ENCODE results near the gene SPDYC. TPM values are rescaled to one million over a fixed set of nuclear protein-coding genes. Genes with fewer than 3 reads are reported as not detected.

Gene SPDYC
- total and polyA plus RNA-seq, 4 donors: not detected

GRCh38 chr11:65132988-65133700 is 36.9 kb upstream of the SPDYC start:
- H3K27me3 ChIP-seq (ENCODE audit: control insufficient read depth in 1 of 2, insufficient read depth in 2 of 2, low read length in 1 of 2): no peaks in the 10 kb centered on the region
- intact Hi-C loops (cut with DNase I): no loop called here
- no peaks in the 10 kb centered on the region for H3K4me1 ChIP-seq (ENCODE audit: control insufficient read depth in 1 of 2, insufficient read depth in 2 of 2, low read length in 2 of 2)
- DNase-seq (peak; percentile 56 to 61), ATAC-seq (ENCODE audit: low FRiP score) (no peak)
- H3K4me3 ChIP-seq (ENCODE audit: low read length in 2 of 2): peak overlapping the region; percentile 38 to 68
- H3K9me3 ChIP-seq (ENCODE audit: control insufficient read depth, low read length): no peaks in the 10 kb centered on the region
- peaks cover 4 to 12% of the 10 kb centered on the region in 2 donors for H3K36me3 ChIP-seq (ENCODE audit: control insufficient read depth in 1 of 2, insufficient read depth in 2 of 2, low read length in 1 of 2)
- 34 to 36% methylated on average over 18 of the region's 18 CpGs for WGBS, 2 donors
- no peak overlapping the region for H3K27ac ChIP-seq (ENCODE audit: low read depth in 1 of 2, low read length in 2 of 2)

- Histone ChIP-seq H3K4me3 (ENCODE audit: low read length in 2 of 2) (peak overlapping the region; percentile 38 to 68), H3K9me3 (ENCODE audit: control insufficient read depth, low read length) (no peaks in the 10 kb centered on the region), H3K27me3 (ENCODE audit: control insufficient read depth in 1 of 2, insufficient read depth in 2 of 2, low read length in 1 of 2) (no peaks in the 10 kb centered on the region), H3K36me3 (ENCODE audit: control insufficient read depth in 1 of 2, insufficient read depth in 2 of 2, low read length in 1 of 2) (peaks cover under 1 to 12% of the 10 kb centered on the region in 2 donors), H3K4me1 (ENCODE audit: control insufficient read depth in 1 of 2, insufficient read depth in 2 of 2, low read length in 2 of 2) (no peaks in the 10 kb centered on the region), H3K27ac (ENCODE audit: low read depth in 1 of 2, low read length in 2 of 2) (peak overlapping the region; percentile 1 to 41)
- intact Hi-C loops (cut with DNase I): no loop called here
- DNase-seq: peak in 1 of 2 donors; percentile 72
- peak; percentile 8 for ATAC-seq (ENCODE audit: low FRiP score)
- WGBS, 2 donors: 1% methylated on average over 20 of the region's 20 CpGs
Measured at GRCh38 chr11:65133724-65134123, 36.3 kb upstream of the SPDYC start.

- intact Hi-C loops (cut with DNase I): no loop called here
- Histone ChIP-seq H3K27ac (ENCODE audit: low read depth in 1 of 2, low read length in 2 of 2) (peak within 1 kb of the TSS; percentile 50 to 89), H3K36me3 (ENCODE audit: control insufficient read depth in 1 of 2, insufficient read depth in 2 of 2, low read length in 1 of 2) (peaks cover 0 to 12% of the 10 kb centered on the region in 2 donors), H3K4me1 (ENCODE audit: control insufficient read depth in 1 of 2, insufficient read depth in 2 of 2, low read length in 2 of 2) (no peaks in the 10 kb centered on the region), H3K27me3 (ENCODE audit: control insufficient read depth in 1 of 2, insufficient read depth in 2 of 2, low read length in 1 of 2) (no peaks in the 10 kb centered on the region), H3K9me3 (ENCODE audit: control insufficient read depth, low read length) (no peaks in the 10 kb centered on the region), H3K4me3 (ENCODE audit: low read length in 2 of 2) (peak within 1 kb of the TSS; percentile 55 to 68)
- DNase-seq: peak; percentile 95 to 97
- peak; percentile 94 for ATAC-seq (ENCODE audit: low FRiP score)
- 1% methylated on average over 58 to 60 of the region's 60 CpGs for WGBS, 2 donors
Measured at GRCh38 chr11:65134240-65134951, 35.6 kb upstream of the SPDYC start, which contains the start of gene SYVN1. SYVN1 (minus strand) TSS chr11:65134519; CDS start chr11:65133601, 918 bp downstream.

- no peaks in the 10 kb centered on the region for H3K9me3 ChIP-seq (ENCODE audit: control insufficient read depth, low read length)
- intact Hi-C loops (cut with DNase I): loop anchor here in 1 of 2 donors (5.0 kb wide), 1 partner anchor 42 kb away; no protein-coding TSS in a partner anchor
- DNase-seq (peak; percentile 91 to 95), ATAC-seq (ENCODE audit: low FRiP score) (peak; percentile 92)
- peaks cover 0 to 11% of the 10 kb centered on the region in 2 donors for H3K36me3 ChIP-seq (ENCODE audit: control insufficient read depth in 1 of 2, insufficient read depth in 2 of 2, low read length in 1 of 2)
- H3K4me1 ChIP-seq (ENCODE audit: control insufficient read depth in 1 of 2, insufficient read depth in 2 of 2, low read length in 2 of 2): no peaks in the 10 kb centered on the region
- no peaks in the 10 kb centered on the region for H3K27me3 ChIP-seq (ENCODE audit: control insufficient read depth in 1 of 2, insufficient read depth in 2 of 2, low read length in 1 of 2)
- H3K4me3 ChIP-seq (ENCODE audit: low read length in 2 of 2): peak overlapping the region; percentile 55 to 68
- peak overlapping the region; percentile 50 to 89 for H3K27ac ChIP-seq (ENCODE audit: low read depth in 1 of 2, low read length in 2 of 2)
- 1 to 2% methylated on average over 24 of the region's 24 CpGs for WGBS, 2 donors
Measured at GRCh38 chr11:65134952-65135632, 34.9 kb upstream of the SPDYC start.

GRCh38 chr11:65135633-65136145 is 34.3 kb upstream of the SPDYC start:
- peaks cover 0 to 6% of the 10 kb centered on the region in 2 donors for H3K36me3 ChIP-seq (ENCODE audit: control insufficient read depth in 1 of 2, insufficient read depth in 2 of 2, low read length in 1 of 2)
- peak overlapping the region; percentile 50 to 89 for H3K27ac ChIP-seq (ENCODE audit: low read depth in 1 of 2, low read length in 2 of 2)
- WGBS, 2 donors: 52 to 53% methylated on average over 11 of the region's 11 CpGs
- no peak overlapping the region for H3K4me3 ChIP-seq (ENCODE audit: low read length in 2 of 2)
- H3K27me3 ChIP-seq (ENCODE audit: control insufficient read depth in 1 of 2, insufficient read depth in 2 of 2, low read length in 1 of 2): no peaks in the 10 kb centered on the region
- no peaks in the 10 kb centered on the region for H3K4me1 ChIP-seq (ENCODE audit: control insufficient read depth in 1 of 2, insufficient read depth in 2 of 2, low read length in 2 of 2)
- intact Hi-C loops (cut with DNase I): loop anchor here (1.0 to 5.0 kb wide), 2 partner anchors 42 to 44 kb away; no protein-coding TSS in a partner anchor
- peak in 1 of 2 donors; percentile 41 for DNase-seq
- H3K9me3 ChIP-seq (ENCODE audit: control insufficient read depth, low read length): no peaks in the 10 kb centered on the region
- no peak for ATAC-seq (ENCODE audit: low FRiP score)

- Histone ChIP-seq H3K36me3 (ENCODE audit: control insufficient read depth in 1 of 2, insufficient read depth in 2 of 2, low read length in 1 of 2) (no peaks in the 10 kb centered on the region), H3K4me3 (ENCODE audit: low read length in 2 of 2) (no peak overlapping the region), H3K9me3 (ENCODE audit: control insufficient read depth, low read length) (no peaks in the 10 kb centered on the region), H3K27me3 (ENCODE audit: control insufficient read depth in 1 of 2, insufficient read depth in 2 of 2, low read length in 1 of 2) (no peaks in the 10 kb centered on the region), H3K27ac (ENCODE audit: low read depth in 1 of 2, low read length in 2 of 2) (no peak overlapping the region), H3K4me1 (ENCODE audit: control insufficient read depth in 1 of 2, insufficient read depth in 2 of 2, low read length in 2 of 2) (no peaks in the 10 kb centered on the region)
- ATAC-seq (ENCODE audit: low FRiP score) (no peak), DNase-seq (peak in 1 of 2 donors; percentile 14)
- 83 to 87% methylated on average over 15 of the region's 15 CpGs for WGBS, 2 donors
- intact Hi-C loops (cut with DNase I): loop anchor here (1.0 to 5.0 kb wide), 2 partner anchors 41 to 43 kb away; no protein-coding TSS in a partner anchor
Measured at GRCh38 chr11:65136515-65137096, 33.4 kb upstream of the SPDYC start.

GRCh38 chr11:65141896-65142494 is 28.0 kb upstream of the SPDYC start:
- intact Hi-C loops (cut with DNase I): no loop called here

More at GRCh38 chr11:65141896-65142494, 28.0 kb upstream of the SPDYC start:
- DNase-seq (peak in 1 of 2 donors; percentile 1), ATAC-seq (ENCODE audit: low FRiP score) (no peak)
- no peak overlapping the region for H3K27ac ChIP-seq (ENCODE audit: low read depth in 1 of 2, low read length in 2 of 2)
- WGBS, 2 donors: 78 to 80% methylated on average over 7 of the region's 7 CpGs
- no peaks in the 10 kb centered on the region for H3K4me1 ChIP-seq (ENCODE audit: control insufficient read depth in 1 of 2, insufficient read depth in 2 of 2, low read length in 2 of 2)
- no peaks in the 10 kb centered on the region for H3K27me3 ChIP-seq (ENCODE audit: control insufficient read depth in 1 of 2, insufficient read depth in 2 of 2, low read length in 1 of 2)
- no peaks in the 10 kb centered on the region for H3K9me3 ChIP-seq (ENCODE audit: control insufficient read depth, low read length)
- no peak overlapping the region for H3K4me3 ChIP-seq (ENCODE audit: low read length in 2 of 2)
- H3K36me3 ChIP-seq (ENCODE audit: control insufficient read depth in 1 of 2, insufficient read depth in 2 of 2, low read length in 1 of 2): no peaks in the 10 kb centered on the region
